Neural cell (in vitro differentiated cells): ENCODE measurements around the gene SNX33. TPM values are rescaled to one million over a fixed set of nuclear protein-coding genes. Genes with fewer than 3 reads are reported as not detected.

Experiments used
- H2AFZ ChIP-seq: fragments of 200-600, 300-800 bp; sonication (generic), shearing (Covaris generic); 2 replicates; pipeline ENCODE4 v1.6.0; 2014; ENCODE audit warnings: low read depth, mild to moderate bottlenecking, antibody characterized with exemption, low read length, moderate library complexity
- H3F3A ChIP-seq: fragments of 200-600 bp; shearing (Covaris generic); 2 replicates; pipeline ENCODE4 v1.6.1; 2016; ENCODE audit warnings: mild to moderate bottlenecking, moderate library complexity, mixed read lengths, antibody characterized with exemption, low read length; ENCODE audit not compliant: insufficient read depth, poor library complexity, severe bottlenecking
- H3K27ac ChIP-seq: fragments of 200-600, 300-800 bp; sonication (generic), shearing (Covaris generic); 2 replicates; pipeline ENCODE4 v1.5.1; 2014; ENCODE audit warnings: mild to moderate bottlenecking, low read length, moderate library complexity
- H3K27me3 ChIP-seq: fragments of 300-800, 200-600 bp; sonication (generic), shearing (Covaris generic); 2 replicates; pipeline ENCODE4 v1.6.0; 2014; ENCODE audit warnings: mild to moderate bottlenecking, low read depth, low read length, moderate library complexity; ENCODE audit not compliant: insufficient read depth
- H3K36me3 ChIP-seq: fragments of 300-800, 200-600 bp; sonication (generic), shearing (Covaris generic); 2 replicates; pipeline ENCODE4 v1.5.1; 2014; ENCODE audit warnings: mild to moderate bottlenecking, antibody characterized with exemption, low read length, moderate library complexity; ENCODE audit not compliant: insufficient read depth
- H3K4me2 ChIP-seq: fragments of 300-800, 200-600 bp; sonication (generic), shearing (Covaris generic); 2 replicates; pipeline ENCODE4 v1.6.0; 2014; ENCODE audit warnings: mild to moderate bottlenecking, low read length
- H3K4me3 ChIP-seq: fragments of 300-800, 200-600 bp; sonication (generic), shearing (Covaris generic); 2 replicates; pipeline ENCODE4 v1.5.1; 2014; ENCODE audit warnings: mild to moderate bottlenecking, low read length, moderate library complexity
- H3K79me2 ChIP-seq: fragments of 200-600 bp; shearing (Covaris generic); replicated peaks from 2 replicates; pipeline ENCODE4 v1.6.0; 2014; ENCODE audit warnings: mild to moderate bottlenecking, low read length, moderate library complexity; ENCODE audit not compliant: insufficient read depth
- H3K9ac ChIP-seq: fragments of 300-800, 200-600 bp; sonication (generic), shearing (Covaris generic); 2 replicates; pipeline ENCODE4 v1.6.1; 2016; ENCODE audit warnings: mild to moderate bottlenecking, low read length, mixed read lengths
- H3K9me2 ChIP-seq: fragments of 200-600 bp; shearing (Covaris generic); 2 replicates; pipeline ENCODE4 v1.6.1; 2016; ENCODE audit warnings: mild to moderate bottlenecking, low read length, mixed read lengths; ENCODE audit not compliant: insufficient read depth
- H3K9me3 ChIP-seq: fragments of 200-600, 300-800 bp; sonication (generic), shearing (Covaris generic); 2 replicates; pipeline ENCODE4 v1.6.1; 2016; ENCODE audit warnings: mild to moderate bottlenecking, mixed run types, low read length, moderate library complexity, mixed read lengths
- H4K20me1 ChIP-seq: fragments of 200-600 bp; shearing (Covaris generic); 2 replicates; pipeline ENCODE4 v1.6.1; 2016; ENCODE audit warnings: mild to moderate bottlenecking, mixed run types; ENCODE audit not compliant: insufficient read depth
- CTCF ChIP-seq: fragments of 450-650 bp; IDR thresholded peaks from 2 replicates; pipeline ENCODE4 v1.5.1; 2014; ENCODE audit warnings: antibody characterized with exemption, mild to moderate bottlenecking, moderate library complexity; ENCODE audit not compliant: poor library complexity, severe bottlenecking
- EP300 ChIP-seq: fragments of 450-650 bp; conservative IDR thresholded peaks from 2 replicates; pipeline ENCODE4 v1.6.1; 2014; ENCODE audit warnings: antibody characterized with exemption, mild to moderate bottlenecking, moderate library complexity; ENCODE audit not compliant: poor library complexity, severe bottlenecking
- EZH2 ChIP-seq: fragments of 200-600, 300-800 bp; shearing (Covaris generic), sonication (generic); IDR thresholded peaks from 2 replicates; pipeline ENCODE4 v1.6.1; 2014; ENCODE audit warnings: antibody characterized with exemption, low read length, borderline replicate concordance, mild to moderate bottlenecking; ENCODE audit not compliant: insufficient read depth, poor library complexity, severe bottlenecking
- MXI1 ChIP-seq: fragments of 450-650 bp; conservative IDR thresholded peaks from 2 replicates; pipeline ENCODE4 v1.6.1; 2014; ENCODE audit warnings: antibody characterized with exemption, mild to moderate bottlenecking; ENCODE audit not compliant: poor library complexity, severe bottlenecking
- POLR2AphosphoS5 ChIP-seq: IDR thresholded peaks from 2 replicates; pipeline ENCODE4 v1.6.1; 2012
- RAD21 ChIP-seq: fragments of 450-650 bp; conservative IDR thresholded peaks from 2 replicates; pipeline ENCODE4 v1.6.1; 2014; ENCODE audit warnings: antibody characterized with exemption, mild to moderate bottlenecking, moderate library complexity
- REST ChIP-seq: IDR thresholded peaks from 2 replicates; pipeline ENCODE4 v1.6.1; 2012; ENCODE audit warnings: borderline replicate concordance
- SMC3 ChIP-seq: fragments of 450-650 bp; conservative IDR thresholded peaks from 2 replicates; pipeline ENCODE4 v1.6.1; 2014; ENCODE audit warnings: antibody characterized with exemption, mild to moderate bottlenecking, moderate library complexity; ENCODE audit not compliant: poor library complexity
- TAF1 ChIP-seq: IDR thresholded peaks from 2 replicates; pipeline ENCODE4 v1.6.1; 2012; ENCODE audit warnings: low read depth
- polyA plus RNA-seq: library from polyadenylated mRNA; depleted of rRNA; stranded (reverse); fragments of >200 nt; gene quantifications from 2 replicates; pipeline ENCODE4 v1.2.3, GENCODE V29; 2014

SNX33 gene
- polyA plus RNA-seq, 1 donor from 2014 or later: 0.14 TPM

DNA sequence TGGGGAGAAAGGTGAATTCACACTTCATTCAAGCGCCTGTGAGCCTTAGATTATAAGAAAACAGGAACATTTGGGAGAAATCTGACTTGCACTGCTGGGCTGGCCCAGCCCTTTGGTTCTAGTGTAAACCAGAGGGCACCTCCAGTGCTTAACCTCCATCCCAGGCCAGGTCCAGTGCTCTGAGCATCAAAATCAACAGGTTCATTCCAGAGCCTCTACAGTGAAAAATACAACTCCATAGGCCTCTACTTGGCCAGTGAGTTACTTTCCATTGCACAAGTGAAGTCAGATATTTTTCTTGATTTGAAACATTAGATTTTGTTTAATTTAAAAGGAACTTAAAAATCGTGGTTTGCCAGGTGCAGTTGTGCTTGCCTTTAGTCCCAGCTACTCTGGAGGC is 25.2 kb upstream of the SNX33 start:
- Histone ChIP-seq H4K20me1 (no peaks in the 10 kb centered on the region), H2AFZ (no peak overlapping the region), H3K79me2 (no peaks in the 10 kb centered on the region), H3F3A (peaks cover 4% of the 10 kb centered on the region), H3K36me3 (no peaks in the 10 kb centered on the region), H3K4me2 (no peak overlapping the region), H3K4me3 (no peak overlapping the region), H3K27ac (no peak overlapping the region), H3K9me2 (no peaks in the 10 kb centered on the region), H3K9ac (no peak overlapping the region), H3K27me3 (no peaks in the 10 kb centered on the region), H3K9me3 (no peaks in the 10 kb centered on the region)
- TF ChIP-seq MXI1: no peak
- TF ChIP-seq TAF1: no peak
- TF ChIP-seq REST: no peak
- no peak for TF ChIP-seq SMC3
- no peak for TF ChIP-seq EP300

DNA sequence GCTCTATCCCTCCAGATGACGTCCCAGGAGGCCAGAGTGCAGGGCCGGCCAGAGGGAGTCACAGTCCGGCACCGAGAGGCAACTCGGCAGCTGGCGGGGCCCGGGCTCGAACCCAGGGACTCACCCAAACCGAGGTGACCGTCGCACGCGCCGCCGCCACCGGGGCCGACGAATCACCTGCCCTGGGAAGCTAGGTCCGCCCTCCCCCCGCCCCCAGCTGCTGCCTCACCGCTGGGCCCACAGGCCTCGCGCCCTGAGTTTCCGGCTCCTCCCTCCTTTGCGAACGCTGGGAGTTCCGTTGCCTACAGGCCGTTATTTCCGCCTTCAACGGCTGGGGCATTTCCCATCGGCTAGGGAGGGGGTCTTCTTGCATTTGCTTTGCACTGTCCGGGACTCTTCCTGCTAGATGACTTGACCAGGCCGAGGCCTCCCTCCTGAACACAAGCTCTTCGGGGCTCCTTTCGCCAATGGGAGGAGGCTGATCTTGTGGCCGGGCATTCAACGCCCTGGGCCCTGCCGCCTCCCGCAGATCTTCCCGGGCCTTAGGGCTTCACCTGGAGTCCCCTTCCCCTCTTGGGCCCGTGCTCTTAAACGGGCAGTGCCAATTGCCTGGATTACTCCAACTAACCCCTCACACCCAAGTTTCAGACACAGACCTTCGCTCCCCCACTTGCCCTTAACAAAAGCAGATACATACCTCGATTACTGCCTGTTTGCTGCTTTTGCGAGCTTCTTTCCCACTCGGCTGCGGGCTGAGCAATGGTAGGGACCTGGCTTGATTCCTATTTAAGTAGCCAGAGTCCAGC is 22.0 kb upstream of the SNX33 start, which contains the start of gene SNUPN:
Gene SNUPN, minus strand, starts transcription at position 184 of the 806 bp plus-strand sequence. CDS start 4,674 bp downstream, outside the sequence.
- Histone ChIP-seq H3K4me3 (peak within 1 kb of the TSS; percentile 97), H3K9me2 (no peaks in the 10 kb centered on the region), H4K20me1 (no peaks in the 10 kb centered on the region), H2AFZ (peak within 1 kb of the TSS; percentile 100), H3K79me2 (no peaks in the 10 kb centered on the region), H3K36me3 (no peaks in the 10 kb centered on the region), H3K27me3 (no peaks in the 10 kb centered on the region), H3F3A (peaks cover 4% of the 10 kb centered on the region), H3K27ac (peak within 1 kb of the TSS; percentile 94), H3K9me3 (no peaks in the 10 kb centered on the region), H3K9ac (peak within 1 kb of the TSS; percentile 89), H3K4me2 (peak within 1 kb of the TSS; percentile 87)
- peak; percentile 27 for TF ChIP-seq CTCF
- TF ChIP-seq SMC3: peak; percentile 52
- TF ChIP-seq REST: peak; percentile 83
- TF ChIP-seq RAD21: peak; percentile 31
- peak; percentile 67 for TF ChIP-seq EP300
- TF ChIP-seq POLR2AphosphoS5: peak; percentile 91
- peak; percentile 52 for TF ChIP-seq MXI1
- no peak for TF ChIP-seq EZH2
- TF ChIP-seq TAF1: no peak
